ENCODE results near the gene MORN5.

Gene MORN5

DNA sequence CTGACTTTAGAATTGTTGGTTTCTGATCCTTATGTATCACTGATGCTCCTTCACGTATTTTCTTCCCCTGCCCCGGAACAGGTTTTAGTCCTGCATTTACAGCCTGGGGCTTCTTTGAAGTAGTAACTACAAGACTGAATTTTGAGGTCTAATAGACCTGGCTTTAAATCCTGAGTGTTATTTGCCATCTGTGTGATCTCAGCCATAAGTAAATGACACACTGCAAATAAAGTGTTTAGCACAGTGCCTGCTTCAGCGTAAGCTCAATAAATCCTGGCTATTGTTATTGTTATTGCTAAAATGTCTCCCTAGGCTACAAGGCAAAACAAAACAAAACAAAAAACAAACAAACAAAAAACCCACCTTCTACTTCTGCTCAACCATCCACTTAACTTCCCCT, 84.6 kb downstream of the MORN5 start:
- no peak for DNase-seq

DNA sequence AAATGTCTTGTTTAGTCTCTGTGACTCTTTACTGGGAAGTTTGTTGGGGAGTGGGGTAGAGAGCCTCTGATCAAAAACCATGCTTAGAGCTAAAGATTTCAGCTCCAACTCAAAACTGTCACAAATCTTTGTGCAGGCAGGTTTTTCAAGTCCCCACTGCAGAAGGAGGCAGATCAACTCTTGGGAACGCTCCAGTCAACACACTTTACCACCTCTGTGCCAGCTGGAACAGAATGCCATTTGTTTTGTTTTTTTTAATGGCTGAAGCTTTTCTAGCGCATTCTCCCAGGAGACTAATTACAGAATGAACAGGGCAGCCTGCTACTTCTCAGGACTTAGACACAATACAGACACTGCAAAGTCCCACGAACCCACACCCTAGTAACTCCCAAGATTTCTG, 87.0 kb downstream of the MORN5 start:
- no peak for DNase-seq

DNA sequence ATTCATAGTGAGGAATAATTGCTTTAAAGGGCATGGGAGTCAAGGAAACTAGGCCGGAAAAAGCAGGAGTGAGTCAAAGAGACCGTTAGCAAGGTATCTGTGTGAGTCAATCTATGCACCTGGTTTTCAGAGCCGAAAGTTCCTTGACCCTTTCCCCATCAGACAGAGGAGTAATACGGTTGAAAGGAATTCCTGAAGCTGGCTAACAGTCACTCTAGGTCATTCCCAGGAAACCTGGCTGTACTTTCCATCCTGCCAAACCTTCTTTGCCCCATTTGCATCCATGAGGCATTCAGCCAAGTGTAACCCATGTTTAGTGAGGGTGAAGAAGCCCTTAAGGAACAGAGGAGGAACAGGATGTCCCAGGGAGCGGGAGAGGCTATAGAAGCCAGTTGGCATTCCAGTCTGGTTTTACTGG, 88.7 kb downstream of the MORN5 start:
- no peak for DNase-seq

Data from NCI-H1694 (cell line).